Coronary artery (tissue), 2 donors: ENCODE data around the gene HOMER1.

Experiments
- DNase-seq: peaks from one replicate; pipeline ENCODE4 v3.0.0-alpha.2; 2017; ENCODE audit warnings: low spot score
- H3K27ac ChIP-seq, 2 donors: fragments of 200-600 bp; sonication (generic); one replicate each; pipeline ENCODE4 v1.5.1; 2016 to 2019
- H3K4me3 ChIP-seq: fragments of 200-600 bp; sonication (generic); 2 replicates; pipeline ENCODE4 v1.5.1; 2016; ENCODE audit warnings: mild to moderate bottlenecking, moderate library complexity
- CTCF ChIP-seq: fragments of 200-600 bp; sonication (generic); IDR thresholded peaks from one replicate; pipeline ENCODE4 v1.5.1; 2019; ENCODE audit warnings: antibody characterized with exemption

Gene HOMER1

DNA sequence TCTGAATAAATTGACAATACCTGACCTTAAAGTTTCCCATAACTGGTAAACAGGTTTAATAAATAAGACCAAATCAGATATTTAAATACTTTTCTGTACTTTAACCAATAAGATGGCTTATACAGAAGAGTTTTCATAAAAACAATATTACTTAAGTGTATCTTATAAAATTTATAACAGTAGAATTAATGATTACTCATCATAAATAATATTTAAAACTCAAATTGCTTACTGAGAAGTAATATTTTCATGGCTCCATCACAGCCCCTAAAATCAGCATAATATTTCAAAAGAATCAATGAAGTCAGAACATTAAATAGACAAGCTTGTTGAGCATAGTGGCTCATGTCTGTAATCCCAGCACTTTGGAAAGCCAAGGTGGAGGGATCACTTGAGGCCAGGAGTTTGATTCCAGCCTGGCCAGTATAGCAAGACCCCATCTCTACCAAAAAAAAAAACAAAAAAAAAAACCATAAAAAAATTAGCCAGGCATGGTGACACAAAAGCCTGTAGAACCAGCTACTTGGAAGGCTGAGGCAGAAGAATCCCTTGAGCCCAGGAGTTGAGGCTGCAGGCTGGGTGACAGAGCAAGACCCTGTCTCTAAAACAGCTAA is 23.5 kb downstream of the HOMER1 start:
- H3K4me3 ChIP-seq, result no peak overlapping the region

DNA sequence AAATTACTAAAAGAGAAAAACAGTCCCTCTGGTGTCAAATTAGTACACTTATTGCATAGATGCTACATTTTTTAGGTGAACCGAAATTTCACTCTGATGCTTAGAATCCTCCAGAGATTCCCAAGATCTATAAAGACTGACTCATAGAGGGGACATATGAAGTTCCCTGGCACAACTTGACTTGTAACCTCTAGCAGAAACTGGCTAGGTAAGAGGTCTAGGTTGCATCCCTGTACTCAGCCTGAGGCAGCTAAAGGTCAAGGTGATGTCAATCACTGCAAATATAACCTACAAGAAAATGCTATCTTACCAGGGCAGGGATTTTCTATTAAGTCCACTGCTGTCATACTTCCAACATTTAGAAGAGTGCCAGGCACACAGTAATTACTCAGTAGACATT is 24.2 kb downstream of the HOMER1 start:
- no peak for DNase-seq
- H3K4me3 ChIP-seq, result no peak overlapping the region
- no peak overlapping the region for H3K27ac ChIP-seq
- no peak for TF ChIP-seq CTCF

More for the DNA sequence above, 23.5 kb downstream of the HOMER1 start:
- TF ChIP-seq CTCF, result no peak
- no peak for DNase-seq
- H3K27ac ChIP-seq, result no peak overlapping the region

- DNase-seq, result no peak
- no peak for TF ChIP-seq CTCF
- no peak overlapping the region for H3K27ac ChIP-seq
- no peak overlapping the region for H3K4me3 ChIP-seq
Observed at GRCh38 chr5:79488775-79489174, 25.2 kb downstream of the HOMER1 start.

GRCh38 chr5:79488058-79488457 is 25.9 kb downstream of the HOMER1 start:
- no peak for TF ChIP-seq CTCF
- no peak overlapping the region for H3K27ac ChIP-seq
- H3K4me3 ChIP-seq, result no peak overlapping the region
- no peak for DNase-seq

DNA sequence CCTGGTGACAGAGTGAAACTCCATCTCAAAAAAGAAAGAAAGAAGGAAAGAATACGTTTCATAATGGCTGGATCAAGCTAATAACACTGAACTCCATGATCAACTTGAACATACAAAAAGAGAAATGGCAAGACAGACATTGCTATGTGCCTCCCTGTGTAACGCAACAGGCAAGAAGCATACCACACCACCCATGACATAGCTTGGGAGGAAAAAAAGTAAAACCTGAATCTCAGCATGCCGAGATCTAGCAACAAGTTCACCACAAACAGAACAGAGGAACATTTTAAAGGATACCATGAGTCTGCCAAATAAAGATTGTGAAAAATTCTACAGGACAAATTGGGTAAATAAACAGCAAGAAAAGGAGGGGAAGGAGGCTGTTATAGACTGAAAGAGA is 26.7 kb downstream of the HOMER1 start:
- TF ChIP-seq CTCF, result no peak
- no peak overlapping the region for H3K27ac ChIP-seq
- H3K4me3 ChIP-seq, result no peak overlapping the region
- no peak for DNase-seq

GRCh38 chr5:79486116-79486515 is 27.8 kb downstream of the HOMER1 start:
- Histone ChIP-seq H3K4me3 (no peak overlapping the region), H3K27ac (no peak overlapping the region)
- TF ChIP-seq CTCF, result no peak
- DNase-seq, result no peak

- DNase-seq, result no peak
- no peak for TF ChIP-seq CTCF
- no peak overlapping the region for H3K27ac ChIP-seq
- no peak overlapping the region for H3K4me3 ChIP-seq
Observed at GRCh38 chr5:79484731-79485130, 29.2 kb downstream of the HOMER1 start.
